ENCODE results near the gene CUX1.

CUX1 gene

DNA sequence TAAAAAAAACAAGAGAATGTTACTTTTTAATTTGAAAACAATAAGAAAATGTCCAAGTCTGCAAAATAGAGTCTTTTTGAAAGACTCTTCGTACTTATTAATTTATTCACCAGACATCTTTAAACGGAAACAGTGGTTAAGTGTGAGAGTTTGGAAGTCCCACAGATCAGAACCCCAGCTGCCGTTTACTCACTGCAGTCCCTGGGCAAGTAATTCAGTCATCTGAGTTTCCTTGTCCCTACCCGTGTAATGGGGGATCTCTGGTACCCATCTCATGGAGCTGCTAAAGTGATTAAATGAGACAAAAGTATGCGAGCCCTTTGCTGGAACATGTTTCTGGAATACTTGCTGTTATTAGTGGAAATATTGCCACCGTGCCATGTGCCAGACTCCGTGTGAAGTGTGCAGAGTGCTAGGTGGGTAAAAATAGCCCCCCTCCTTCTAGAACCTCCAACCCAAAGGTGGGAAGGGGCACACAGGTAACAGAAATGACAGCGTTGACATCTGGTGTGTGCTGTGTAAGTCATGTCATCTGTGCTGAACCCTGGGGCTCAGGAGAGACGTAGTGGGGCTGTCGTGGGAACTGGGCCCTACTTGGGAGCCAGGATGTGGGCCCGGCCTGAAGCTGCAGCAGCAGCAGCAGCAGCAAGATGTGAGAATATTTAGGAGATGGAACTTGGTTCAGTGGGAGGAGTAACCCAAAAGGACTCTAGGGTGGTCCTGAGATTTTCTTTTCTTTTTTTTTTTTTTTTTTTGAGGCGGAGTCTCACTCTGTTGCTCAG is 140.5 kb downstream of the CUX1 start:
- no peak for DNase-seq (ENCODE audit: low spot score)

DNA sequence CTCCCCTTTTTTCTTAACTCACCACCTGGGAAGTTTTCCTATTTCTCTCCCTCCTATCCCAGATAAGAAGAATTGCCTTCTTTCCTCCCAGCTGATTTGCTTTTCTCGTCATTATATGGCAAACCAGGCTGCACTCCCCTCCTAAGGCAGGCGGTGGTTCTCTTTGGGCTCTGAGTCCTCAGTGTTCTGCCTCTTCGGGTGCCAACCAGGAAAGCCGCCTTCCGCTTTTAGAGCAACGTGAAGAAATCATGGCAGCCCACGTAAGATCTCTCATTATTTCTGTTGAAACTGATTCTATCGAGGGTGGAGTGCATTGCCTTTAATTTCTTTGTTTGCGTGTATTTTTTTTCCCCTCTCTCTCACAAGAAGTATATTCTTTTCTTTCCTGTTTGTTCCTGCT is 141.9 kb downstream of the CUX1 start:
- no peak for DNase-seq (ENCODE audit: low spot score)

DNA sequence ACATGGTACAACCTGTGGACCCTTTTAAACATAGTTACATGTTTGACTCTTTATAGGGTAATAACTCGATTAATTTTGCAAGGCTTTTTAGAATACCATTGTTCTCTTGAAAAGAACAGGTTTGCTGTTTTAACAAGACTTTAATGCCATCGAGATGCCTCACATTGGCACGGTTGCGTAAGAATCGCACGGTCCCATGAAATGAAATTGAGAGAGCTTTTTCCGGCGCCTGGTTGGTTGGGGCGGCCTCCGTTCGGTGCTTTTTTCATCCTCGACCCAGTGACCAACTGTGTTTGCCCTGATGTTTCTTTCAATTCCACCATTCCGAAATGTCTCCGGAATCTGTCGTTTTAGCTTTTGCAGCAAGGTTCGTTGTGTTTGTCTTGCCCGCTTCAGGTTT is 142.4 kb downstream of the CUX1 start:
- no peak for DNase-seq (ENCODE audit: low spot score)

DNA sequence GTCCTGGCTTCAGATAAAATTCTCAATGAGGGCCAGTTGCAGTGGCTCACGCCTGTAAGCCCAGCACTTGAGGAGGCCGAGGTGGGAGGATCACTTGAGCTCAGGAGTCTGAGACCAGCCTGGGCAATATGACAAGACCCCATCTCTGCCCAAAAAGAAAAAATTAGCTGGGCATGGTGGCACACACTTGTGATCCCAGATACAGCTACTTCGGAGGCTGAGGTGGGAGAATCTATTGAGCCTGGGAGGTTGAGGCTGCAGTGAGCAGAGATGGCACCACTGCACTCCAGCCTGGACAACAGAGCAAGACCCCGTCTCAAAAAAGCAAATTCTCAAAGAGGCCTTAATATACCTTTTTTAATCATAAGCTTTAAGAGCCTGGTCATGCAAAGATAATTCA is 142.9 kb downstream of the CUX1 start:
- DNase-seq (ENCODE audit: low spot score): no peak

DNA sequence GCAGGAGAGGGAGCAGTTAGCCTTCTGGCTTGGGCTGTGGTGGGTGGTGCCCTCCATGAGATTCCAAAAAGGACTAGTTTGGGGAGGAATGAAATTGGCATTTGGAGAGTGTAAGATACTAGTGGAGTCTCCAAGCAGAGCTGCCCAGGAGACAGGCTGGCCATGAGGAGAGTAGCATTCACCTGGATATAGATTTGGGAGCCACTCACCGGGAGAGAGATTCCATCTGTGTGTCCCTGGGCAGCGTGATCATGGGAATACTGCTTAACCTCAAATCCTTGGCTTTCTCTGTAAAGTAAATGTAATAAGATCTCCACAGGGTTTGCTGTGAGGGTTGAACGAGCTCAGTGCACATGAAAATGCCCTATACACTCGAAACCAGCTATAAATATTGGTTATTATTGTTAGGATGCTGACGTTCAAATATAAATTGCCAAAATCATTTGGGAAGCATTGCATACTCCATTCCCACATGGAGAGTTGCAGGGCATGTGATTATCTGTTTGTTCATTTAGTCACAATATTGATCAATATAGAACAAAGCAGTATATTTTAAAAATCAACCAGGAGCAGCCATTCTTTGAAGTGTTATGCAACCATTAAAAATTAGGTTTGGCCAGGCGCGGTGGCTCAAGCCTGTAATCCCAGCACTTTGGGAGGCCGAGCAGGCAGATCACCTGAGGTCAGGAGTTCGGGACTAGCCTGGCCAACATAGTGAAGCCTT is 143.7 kb downstream of the CUX1 start:
- no peak for DNase-seq (ENCODE audit: low spot score)

DNA sequence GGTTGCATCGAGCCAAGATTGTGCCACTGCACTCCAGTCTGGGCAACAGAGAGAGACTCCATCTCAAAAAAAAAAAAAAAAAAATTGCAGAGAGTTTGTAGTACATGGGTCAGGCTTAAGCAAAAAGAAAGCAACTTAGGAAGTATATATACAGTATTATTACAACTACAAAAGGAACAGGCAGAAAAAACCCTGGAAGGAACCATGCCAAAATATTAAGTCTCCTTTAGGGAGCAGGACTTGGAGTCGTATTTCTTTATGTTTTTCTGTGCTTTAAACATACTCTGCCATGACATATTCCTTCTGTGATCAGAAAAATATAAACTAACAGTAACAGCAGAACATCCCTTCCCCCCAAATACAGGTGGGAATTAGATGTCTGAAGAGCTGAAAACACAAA is 144.4 kb downstream of the CUX1 start:
- DNase-seq (ENCODE audit: low spot score): no peak

DNA sequence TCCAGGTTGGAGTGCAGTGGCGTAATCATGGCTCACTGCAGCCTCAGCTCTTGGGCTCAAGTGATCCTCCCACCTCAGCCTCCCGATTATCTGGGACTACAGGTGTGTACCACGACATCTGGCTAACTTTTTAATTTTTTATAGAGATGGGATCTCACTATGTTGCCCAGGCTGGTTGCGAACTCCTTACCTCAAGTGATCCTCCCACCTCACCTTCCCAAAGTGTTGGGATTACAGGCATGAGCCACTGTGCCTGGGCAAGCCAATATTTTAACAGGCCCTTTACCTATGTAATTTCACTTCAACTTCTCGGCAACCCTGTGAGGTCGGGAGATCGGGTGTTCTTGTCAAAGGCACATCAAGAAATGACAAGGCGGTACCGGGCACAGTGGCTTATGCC is 146.3 kb downstream of the CUX1 start:
- DNase-seq (ENCODE audit: low spot score): no peak

DNA sequence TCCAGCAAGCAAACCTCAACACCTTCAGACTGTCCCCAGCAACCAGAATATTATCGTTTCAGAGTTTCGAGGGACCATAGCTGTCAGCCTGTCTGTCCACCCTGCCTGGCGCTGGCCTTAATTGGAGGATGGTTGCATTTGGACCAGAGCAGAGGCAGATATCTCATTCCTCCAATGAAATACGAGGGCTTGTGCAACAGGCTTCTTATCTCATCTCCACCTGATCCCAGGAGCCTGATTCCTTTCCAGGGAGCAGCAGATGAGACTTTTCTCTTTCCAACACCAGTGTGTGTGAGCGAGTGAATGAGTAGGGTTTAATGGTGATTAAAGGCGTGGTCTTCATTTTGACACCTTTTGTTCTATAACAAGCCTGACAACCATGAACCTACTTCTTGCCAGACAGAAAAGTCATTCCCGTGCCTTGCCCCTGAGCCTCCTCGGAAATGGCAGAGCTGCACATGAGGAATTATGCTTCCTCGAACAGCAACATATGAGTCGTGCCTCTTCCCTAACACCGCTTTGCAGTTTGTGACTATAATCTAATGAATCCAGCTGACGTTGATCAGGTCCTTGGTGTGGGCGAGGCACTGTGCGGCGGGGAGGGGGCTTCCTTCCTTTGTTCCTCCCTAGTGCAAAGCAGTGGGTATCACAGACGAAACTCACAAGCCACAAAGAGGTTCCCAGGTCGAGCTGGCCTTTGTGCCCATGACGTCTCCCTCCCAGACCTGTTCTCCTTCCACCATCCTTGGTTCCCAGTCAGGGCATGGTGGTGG is 147.4 kb downstream of the CUX1 start:
- DNase-seq (ENCODE audit: low spot score): no peak

DNA sequence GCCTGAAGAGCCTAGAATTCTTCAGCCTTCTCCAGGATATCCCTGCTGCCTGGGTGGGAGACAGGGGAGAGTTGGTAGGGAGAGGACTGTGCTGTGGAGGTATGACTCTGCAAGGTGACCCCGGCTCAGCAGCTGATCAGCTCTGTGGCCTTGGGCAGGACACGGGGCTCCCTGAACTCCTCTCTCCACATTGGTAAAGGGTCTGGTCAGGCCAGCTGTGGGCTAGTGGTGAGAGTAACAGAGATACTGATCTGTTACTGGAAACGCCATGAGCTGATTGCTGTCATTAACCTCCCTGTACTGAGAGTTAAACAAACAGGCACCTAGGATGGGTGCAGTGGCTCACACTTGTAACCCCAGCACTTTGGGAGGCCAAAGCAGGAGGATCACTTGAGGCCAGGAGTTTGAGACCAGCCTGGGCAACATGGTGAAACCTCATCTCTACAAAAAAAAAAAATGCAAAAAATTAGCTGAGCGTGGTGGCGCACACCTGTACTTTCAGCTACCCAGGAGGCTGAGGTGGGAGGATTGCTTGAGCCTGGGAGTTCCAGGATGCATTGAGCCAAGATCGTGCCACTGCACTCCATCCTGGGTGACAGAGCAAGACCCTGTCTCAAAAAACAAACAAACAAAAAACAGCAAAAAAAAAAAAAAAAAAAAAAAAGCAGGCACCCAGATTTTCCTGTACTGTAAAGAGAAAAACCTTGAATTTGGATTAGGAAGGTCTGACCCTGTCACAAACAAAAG is 151.5 kb downstream of the CUX1 start:
- no peak for DNase-seq (ENCODE audit: low spot score)

DNA sequence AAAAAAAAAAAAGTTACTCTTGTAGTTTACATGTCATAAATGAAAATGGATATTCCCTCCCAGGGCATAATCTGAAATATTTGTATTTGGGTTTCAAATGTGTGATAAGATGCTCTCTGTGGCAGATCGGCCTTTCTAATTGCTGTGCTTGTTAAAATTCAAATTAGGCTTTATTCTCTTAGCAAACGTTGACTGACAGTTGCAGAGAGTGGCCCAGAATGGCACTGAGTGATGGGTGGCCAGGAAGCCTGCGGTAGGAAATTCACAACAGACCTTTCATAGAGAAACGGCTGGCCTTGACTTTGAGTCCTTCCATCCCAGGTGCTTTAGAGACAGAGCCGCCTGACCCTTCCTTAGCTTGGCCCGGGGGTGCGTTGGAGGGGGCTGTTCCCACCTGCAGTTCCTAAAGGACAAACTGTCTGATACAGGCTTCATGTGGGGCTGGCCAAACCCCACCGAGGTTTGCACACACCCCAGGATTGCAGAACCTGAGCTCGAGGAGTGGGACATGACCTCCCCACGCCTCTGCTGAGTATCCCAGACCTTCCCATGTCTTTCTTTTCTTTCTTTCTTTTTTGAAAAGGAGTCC is 152.7 kb downstream of the CUX1 start:
- DNase-seq (ENCODE audit: low spot score): no peak

DNA sequence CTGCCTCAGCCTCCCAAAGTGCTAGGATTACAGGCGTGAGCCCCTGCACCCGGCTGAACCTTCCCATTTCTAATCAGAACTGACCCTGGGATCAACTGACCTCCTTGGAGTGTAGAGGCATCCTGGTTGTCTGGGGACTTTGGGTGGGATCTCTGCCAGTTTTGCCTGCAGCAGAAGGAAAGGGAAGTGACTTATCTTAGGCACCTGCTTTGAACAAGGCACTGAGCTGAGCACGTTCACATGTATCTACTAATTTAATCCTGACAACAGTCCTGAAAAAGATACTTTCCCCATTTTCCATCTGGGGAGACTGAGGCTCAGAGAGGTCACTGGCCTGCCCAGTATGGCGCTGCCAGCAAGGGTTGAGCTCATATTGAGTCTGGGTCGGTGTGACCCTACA is 153.4 kb downstream of the CUX1 start:
- no peak for DNase-seq (ENCODE audit: low spot score)

DNA sequence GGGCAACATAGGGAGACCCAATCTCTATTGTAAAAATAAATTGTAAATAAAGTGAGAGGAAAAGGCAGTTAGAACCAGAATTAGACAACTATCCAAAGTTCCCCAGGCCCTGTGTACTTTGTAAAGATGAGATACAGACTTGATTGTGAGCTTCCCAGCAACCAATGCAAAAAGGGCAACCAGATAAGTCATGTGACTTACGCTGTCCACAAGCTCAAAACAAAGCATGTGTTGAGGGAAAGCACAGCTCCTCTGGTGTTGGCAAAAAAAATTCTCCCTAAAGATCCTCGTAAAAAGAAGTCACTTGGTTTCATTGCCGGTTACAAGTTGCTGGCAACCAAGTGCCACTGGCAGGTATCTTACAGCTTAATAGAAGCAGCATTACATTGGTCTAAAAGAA is 154.0 kb downstream of the CUX1 start:
- no peak for DNase-seq (ENCODE audit: low spot score)

DNA sequence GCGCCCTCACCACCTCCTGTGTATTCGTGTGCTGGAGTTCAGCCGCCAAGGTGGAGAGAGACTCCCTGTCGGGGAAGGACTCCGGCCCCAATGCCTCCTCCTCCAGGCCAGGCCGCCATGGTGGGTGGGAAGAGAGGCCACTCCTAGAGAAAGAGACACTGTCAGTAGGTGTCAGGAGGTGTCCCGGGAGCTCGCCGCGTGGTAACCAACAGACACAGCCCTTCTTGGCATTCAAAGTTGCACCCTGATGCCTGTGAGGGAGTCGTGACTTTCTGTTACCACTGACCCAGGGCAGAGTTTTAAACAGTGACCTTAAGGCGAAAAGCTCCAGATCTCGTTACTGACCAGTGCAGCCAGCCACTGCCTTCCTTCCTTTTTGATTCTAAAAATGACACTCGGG is 155.2 kb downstream of the CUX1 start:
- DNase-seq (ENCODE audit: low spot score): no peak

DNA sequence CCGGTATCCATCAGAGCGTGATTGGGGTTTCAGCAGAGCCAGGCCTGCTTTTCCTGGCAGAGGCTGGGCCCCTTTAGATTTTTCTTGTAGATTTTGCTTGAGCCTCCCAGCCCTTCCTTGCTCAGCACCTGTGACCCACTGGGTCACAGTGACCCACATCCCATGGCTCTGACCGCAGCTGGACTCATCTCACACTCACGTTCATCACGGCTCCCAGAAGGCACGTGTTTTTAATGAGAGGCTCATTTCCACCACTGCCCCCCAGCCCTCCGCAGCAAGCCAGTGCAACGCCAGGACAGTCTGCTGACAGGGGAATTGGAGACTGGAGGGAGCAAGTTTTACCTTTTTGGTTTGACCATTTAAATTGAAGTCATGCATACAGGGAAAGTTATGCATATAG is 155.7 kb downstream of the CUX1 start:
- no peak for DNase-seq (ENCODE audit: low spot score)

DNA sequence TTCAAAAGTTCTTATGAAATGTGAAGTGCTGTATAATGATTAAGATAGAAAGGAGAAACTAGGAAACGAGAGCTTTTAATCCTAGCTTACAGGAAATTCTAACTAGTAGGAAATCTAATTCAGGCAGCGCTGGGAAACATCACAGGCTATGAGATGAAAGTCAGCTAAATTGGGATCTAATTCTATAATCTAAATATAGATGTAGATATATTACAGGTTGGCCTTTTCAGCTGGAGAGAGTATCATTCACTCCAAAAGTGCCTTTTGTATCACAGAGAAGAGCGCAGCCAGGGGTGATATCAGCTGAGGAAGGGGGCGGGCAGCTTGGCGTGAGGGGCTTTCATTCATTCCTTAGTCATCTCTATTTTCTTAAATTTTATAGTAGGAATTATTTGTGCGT is 157.0 kb downstream of the CUX1 start:
- DNase-seq (ENCODE audit: low spot score): no peak

DNA sequence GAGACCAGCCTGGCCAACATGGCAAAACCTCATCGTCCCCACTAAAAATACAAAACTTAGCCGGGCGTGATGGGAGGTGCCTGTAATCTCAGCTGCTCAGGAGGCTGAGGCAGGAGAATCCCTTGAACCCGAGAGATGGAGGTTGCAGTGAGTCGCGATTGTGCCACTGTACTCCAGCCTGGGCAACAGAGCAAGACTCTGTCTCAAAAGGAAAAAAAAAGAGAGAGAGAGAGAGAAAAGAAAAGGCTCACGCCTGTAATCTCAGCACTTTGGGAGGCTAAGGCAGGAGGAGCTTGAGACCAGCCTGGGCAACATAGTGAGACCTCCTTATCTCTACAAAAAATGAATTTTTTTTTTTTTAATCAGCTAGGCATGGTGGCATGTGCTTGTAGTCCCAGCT is 157.6 kb downstream of the CUX1 start:
- no peak for DNase-seq (ENCODE audit: low spot score)

DNA sequence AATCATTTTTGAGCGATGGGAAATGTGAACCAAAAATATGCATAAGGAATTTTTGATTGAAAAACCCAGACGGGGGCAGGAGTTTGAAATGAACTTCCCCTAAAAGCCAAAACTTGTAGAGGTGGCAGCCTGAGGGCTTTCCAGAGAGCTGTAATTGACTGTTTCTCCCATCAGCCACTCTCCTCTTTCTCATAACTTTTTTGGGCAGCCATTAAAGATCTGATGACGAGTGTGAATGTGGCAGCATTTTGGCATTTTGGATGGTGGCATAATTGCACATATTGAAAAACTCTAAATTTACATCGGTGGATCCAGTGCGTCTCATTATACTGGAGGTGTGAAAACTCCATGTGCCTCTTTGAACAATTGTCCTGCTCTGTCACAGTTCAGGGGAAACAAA is 159.0 kb downstream of the CUX1 start:
- DNase-seq (ENCODE audit: low spot score): no peak

DNA sequence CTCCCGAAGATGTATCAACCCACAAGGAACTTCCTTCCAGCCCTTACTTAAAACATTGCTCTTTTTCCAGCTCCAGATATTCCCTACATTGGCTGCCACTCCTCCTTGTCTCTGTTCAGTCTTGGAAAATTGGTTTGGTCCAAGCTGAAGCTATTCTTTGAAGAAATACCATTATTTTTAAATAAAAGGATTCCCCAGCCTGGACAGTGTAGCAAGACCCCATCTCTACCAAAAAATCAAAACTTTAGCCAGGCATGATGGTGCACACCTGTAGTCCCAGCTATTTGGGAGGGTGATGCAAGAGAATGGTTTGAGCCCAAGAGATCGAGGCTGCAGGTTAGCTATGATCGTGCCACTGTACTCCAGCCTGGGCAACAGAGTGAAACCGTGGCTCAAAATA is 159.8 kb downstream of the CUX1 start:
- DNase-seq (ENCODE audit: low spot score): no peak

DNA sequence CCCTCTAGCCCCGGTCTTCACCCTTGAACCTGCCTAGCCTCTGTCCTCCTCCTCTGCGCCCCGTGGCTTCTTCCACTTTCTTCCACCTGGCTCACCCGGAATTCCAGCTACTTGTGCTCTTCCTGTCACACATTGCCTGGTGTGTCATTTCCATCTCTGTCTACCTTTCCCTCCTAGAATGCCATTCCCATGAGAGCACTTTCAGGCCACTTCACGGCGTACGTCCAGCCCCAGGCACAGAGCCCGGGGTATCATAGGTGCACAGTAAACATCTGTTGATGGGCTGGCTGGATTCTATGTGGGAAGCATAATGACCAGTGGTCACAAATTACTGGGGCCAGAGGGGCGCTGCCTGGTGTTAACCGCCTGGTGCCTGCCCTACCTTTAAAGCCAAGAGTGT is 161.3 kb downstream of the CUX1 start:
- no peak for DNase-seq (ENCODE audit: low spot score)

DNA sequence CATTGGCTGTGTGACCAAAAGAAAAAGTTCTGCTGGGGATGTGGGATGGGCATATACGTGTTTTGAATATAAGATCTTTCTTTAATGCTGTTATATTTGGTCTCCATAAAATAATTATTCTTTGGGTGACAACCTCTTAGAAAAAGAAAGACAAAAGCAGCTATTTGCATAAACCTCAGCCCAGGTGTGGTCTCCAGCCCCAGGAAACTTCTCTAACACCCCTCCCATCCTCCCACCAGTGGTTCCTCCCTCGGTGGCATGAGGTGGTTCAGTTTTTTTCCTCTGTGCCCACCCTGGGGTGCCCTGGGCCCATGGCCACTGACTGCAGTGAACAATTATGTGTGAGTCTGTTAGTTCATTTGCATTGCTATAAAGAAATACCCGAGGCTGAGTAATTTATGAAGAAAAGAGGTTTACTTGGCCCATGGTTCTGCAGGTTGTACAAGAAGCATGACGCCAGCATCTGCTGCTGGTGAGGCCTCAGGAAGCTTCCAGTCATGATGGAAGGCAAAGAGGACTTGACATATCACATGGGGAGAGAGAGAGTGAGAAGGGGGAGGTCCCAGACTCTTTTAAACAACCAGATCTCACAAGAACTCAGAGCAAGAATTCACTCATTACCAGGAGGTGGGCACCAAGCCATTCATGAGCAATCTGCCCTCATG is 165.9 kb downstream of the CUX1 start:
- DNase-seq (ENCODE audit: low spot score): no peak

DNA sequence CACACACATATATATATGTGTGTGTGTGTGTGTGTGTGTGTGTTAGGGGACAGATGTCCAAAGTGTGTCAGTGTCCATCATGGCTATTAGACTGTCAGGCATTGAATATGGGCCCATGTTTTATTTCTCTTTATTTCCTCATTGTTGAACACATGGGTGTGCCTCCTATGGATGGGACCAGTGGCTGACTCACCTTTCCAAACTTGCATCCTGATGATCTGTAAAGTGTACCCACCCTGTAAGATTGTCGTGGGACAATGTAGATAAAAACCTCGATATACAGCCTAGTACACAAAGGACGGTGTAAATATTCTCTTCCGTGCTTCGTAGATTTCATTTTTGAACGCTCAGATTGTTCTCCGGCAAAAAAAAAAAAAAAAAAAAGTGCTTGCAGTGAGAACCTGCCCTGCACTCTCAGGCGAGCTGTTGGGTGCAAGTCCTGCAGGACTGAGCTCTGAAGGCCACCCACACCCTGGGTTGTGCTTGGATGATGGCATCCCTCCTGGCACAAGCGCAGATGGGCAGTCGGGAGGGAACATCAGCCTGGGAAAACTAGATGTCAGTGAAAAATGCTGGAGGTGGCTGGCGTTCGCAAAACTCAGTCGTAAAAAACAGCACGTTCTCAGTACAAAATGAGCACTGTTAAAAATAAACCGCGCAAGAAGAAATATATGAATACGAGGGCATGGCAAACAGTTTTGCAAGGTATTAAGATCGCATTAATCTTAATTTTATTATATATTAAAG is 166.9 kb downstream of the CUX1 start:
- DNase-seq (ENCODE audit: low spot score): no peak
